Activated CD4-positive, alpha-beta memory T cell treated with anti-CD3 and anti-CD28 coated beads for 36 hours (primary cell): ENCODE measurements around the gene TUBB1. TPM values are rescaled to one million over a fixed set of nuclear protein-coding genes. Genes with fewer than 3 reads are reported as not detected.
"Not testable (repeated sequence)": the region's sequence is repeated elsewhere in the genome, so short reads cannot be mapped to it uniquely, and the experiment has no call there.

Experiments
- CTCF ChIA-PET: fragments of 350-600 bp; sonication (Branson Sonifier 250); formaldehyde crosslinking; loops from one replicate; lab custom pipeline; 2021; ENCODE audit warnings: antibody characterized with exemption, inconsistent platforms; lab: Charles Lee
- POLR2A ChIA-PET: fragments of 350-600 bp; sonication (Branson Sonifier 250); formaldehyde crosslinking; loops from one replicate; lab custom pipeline; 2021; ENCODE audit warnings: antibody characterized with exemption; lab: Charles Lee
- DNase-seq: peaks from one replicate; pipeline ENCODE4 v3.0.0-alpha.2; 2020
- H3K27ac Mint-ChIP-seq: one replicate; pipeline ENCODE4 v1.8.0; 2021; ENCODE audit warnings: mixed read lengths
- H3K27me3 Mint-ChIP-seq: one replicate; pipeline ENCODE4 v1.8.0; 2021; ENCODE audit warnings: mixed read lengths
- H3K36me3 Mint-ChIP-seq: one replicate; pipeline ENCODE4 v1.8.0; 2021; ENCODE audit warnings: mixed read lengths
- H3K4me1 Mint-ChIP-seq: one replicate; pipeline ENCODE4 v1.8.0; 2021; ENCODE audit warnings: low read depth, mixed read lengths
- H3K4me3 Mint-ChIP-seq: one replicate; pipeline ENCODE4 v1.8.0; 2021; ENCODE audit warnings: mild to moderate bottlenecking, mixed read lengths
- H3K9me3 Mint-ChIP-seq: one replicate; pipeline ENCODE4 v1.8.0; 2021; ENCODE audit warnings: mixed read lengths
- intact Hi-C: fragments of 100-400 bp; cut with micrococcal nuclease; formaldehyde crosslinking; loops from one replicate; pipeline ENCODE4 v1.15.1; 2023
- total RNA-seq, 2 experiments: library from RNA; stranded (reverse); gene quantifications; one replicate each; pipeline ENCODE4 v1.2.3, GENCODE V29; 2021

Gene TUBB1
- total RNA-seq, 2 experiments from 2014 or later = not detected

DNA sequence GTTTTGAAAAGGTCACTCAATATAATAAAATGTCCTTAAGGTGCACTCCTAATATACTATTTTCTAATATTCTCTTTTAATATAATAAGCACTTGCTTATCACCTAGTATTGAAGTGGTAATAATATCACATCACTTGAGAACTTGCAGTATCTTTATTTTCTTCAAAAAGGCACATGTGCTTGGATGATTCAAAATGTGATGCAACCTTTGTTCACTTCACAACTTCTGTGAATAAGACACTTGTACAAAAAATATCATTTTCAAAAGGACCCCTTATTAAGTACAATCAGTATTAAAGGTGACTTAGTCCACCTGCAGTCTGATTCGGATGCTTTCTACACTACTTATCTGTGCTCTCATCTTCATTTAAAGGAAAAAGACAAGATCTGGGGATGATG, 20.0 kb downstream of the TUBB1 start:
- Mint-ChIP-seq H3K4me3 (peak overlapping the region; percentile 60), H3K36me3 (peaks cover 51% of the 10 kb centered on the region), H3K27me3 (no peaks in the 10 kb centered on the region), H3K27ac (peak overlapping the region; percentile 75), H3K9me3 (no peaks in the 10 kb centered on the region), H3K4me1 (peaks cover 68% of the 10 kb centered on the region)
- CTCF ChIA-PET = no interaction called here
- intact Hi-C loops = no loop called here
- POLR2A ChIA-PET = no interaction called here
- no peak for DNase-seq

GRCh38 chr20:59040667-59041066, 21.4 kb downstream of the TUBB1 start:
- POLR2A ChIA-PET = interaction anchor here (1.7 to 3.9 kb wide), 2 partner anchors 8 to 151 kb away, joined by 5 to 36 read pairs; partner anchors contain the start of gene ATP5F1E
- H3K36me3 Mint-ChIP-seq = peaks cover 43% of the 10 kb centered on the region

GRCh38 chr20:59041487-59041886, 22.3 kb downstream of the TUBB1 start:
- ChIA-PET POLR2A (interaction anchor here (1.5 to 3.9 kb wide), 3 partner anchors 9 to 152 kb away, joined by 3 to 36 read pairs (median 5); partner anchors contain the start of gene ATP5F1E), CTCF (interaction anchor here (1.0 to 2.0 kb wide), 4 partner anchors 10 to 165 kb away, joined by 3 to 4 read pairs (median 4); partner anchors contain the start of gene ATP5F1E)
- intact Hi-C loops, H3K9me3 Mint-ChIP-seq, DNase-seq, H3K27me3 Mint-ChIP-seq: not testable (repeated sequence)
- peak overlapping the region; percentile 61 for H3K27ac Mint-ChIP-seq
- H3K4me1 Mint-ChIP-seq = peaks cover 58% of the 10 kb centered on the region
- peak overlapping the region; percentile 92 for H3K4me3 Mint-ChIP-seq
- H3K36me3 Mint-ChIP-seq = peaks cover 35% of the 10 kb centered on the region

More at GRCh38 chr20:59040667-59041066, 21.4 kb downstream of the TUBB1 start:
- H3K27ac Mint-ChIP-seq = peak overlapping the region; percentile 5
- CTCF ChIA-PET = interaction anchor here (1.0 to 2.0 kb wide), 4 partner anchors 9 to 181 kb away, joined by 3 to 4 read pairs (median 4); partner anchors contain the start of gene ATP5F1E
- H3K9me3 Mint-ChIP-seq = no peaks in the 10 kb centered on the region
- H3K4me3 Mint-ChIP-seq = peak overlapping the region; percentile 92
- peaks cover 62% of the 10 kb centered on the region for H3K4me1 Mint-ChIP-seq
- intact Hi-C loops = no loop called here
- DNase-seq = no peak
- H3K27me3 Mint-ChIP-seq = no peaks in the 10 kb centered on the region

DNA sequence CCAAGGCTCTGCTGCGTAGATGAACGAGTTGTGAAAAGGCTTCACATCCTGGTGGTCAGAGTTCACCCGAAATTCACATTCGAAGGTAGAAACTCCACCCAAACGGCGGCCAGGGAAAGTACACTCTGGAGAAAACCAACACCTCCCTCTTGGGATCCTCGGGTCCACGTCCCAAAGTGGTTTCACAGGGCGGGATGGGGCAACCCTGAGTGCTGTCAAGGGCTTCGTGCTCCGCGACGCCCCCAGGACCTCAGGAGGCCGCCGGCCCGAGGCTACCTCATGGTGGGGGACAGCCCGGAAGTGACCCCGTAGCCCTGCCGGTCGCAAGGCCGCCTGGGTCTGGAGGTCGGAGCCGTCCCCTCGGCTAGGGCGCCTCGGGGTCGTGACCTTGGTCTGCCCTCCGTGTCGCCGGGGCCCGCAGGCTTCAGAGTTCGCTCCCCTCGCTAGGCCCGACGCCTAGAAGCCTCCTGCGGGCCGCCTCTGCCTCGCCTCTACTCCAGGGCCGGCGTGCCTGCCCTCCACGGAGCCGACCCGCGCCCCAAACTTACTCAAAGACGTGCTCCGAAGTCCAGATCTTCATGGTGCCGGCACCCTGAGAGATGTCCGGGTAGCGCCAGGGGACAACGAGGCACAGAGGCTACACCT, 23.0 kb downstream of the TUBB1 start, which contains the start of gene PRELID3B:
TSS of gene PRELID3B (minus strand) at position 636 of the 645 bp plus-strand sequence. CDS start at position 580, 56 bp downstream.
- Mint-ChIP-seq H3K27me3 (no peaks in the 10 kb centered on the region), H3K36me3 (peaks cover 28% of the 10 kb centered on the region), H3K4me1 (peaks cover 55% of the 10 kb centered on the region), H3K4me3 (peak within 1 kb of the TSS; percentile 92), H3K9me3 (no peaks in the 10 kb centered on the region), H3K27ac (peak within 1 kb of the TSS; percentile 88)
- DNase-seq = no peak
- ChIA-PET CTCF (interaction anchor here (1.7 kb wide), 1 partner anchor 80 kb away, joined by 4 read pairs; no protein-coding TSS in a partner anchor), POLR2A (interaction anchor here (0.9 to 3.9 kb wide), 5 partner anchors 10 to 153 kb away, joined by 3 to 36 read pairs (median 5); partner anchors contain the start of gene ATP5F1E)
- intact Hi-C loops = loop anchor here (1.0 to 2.0 kb wide), 3 partner anchors 10 to 123 kb away; partner anchors contain the start of genes ATP5F1E and NELFCD

DNA sequence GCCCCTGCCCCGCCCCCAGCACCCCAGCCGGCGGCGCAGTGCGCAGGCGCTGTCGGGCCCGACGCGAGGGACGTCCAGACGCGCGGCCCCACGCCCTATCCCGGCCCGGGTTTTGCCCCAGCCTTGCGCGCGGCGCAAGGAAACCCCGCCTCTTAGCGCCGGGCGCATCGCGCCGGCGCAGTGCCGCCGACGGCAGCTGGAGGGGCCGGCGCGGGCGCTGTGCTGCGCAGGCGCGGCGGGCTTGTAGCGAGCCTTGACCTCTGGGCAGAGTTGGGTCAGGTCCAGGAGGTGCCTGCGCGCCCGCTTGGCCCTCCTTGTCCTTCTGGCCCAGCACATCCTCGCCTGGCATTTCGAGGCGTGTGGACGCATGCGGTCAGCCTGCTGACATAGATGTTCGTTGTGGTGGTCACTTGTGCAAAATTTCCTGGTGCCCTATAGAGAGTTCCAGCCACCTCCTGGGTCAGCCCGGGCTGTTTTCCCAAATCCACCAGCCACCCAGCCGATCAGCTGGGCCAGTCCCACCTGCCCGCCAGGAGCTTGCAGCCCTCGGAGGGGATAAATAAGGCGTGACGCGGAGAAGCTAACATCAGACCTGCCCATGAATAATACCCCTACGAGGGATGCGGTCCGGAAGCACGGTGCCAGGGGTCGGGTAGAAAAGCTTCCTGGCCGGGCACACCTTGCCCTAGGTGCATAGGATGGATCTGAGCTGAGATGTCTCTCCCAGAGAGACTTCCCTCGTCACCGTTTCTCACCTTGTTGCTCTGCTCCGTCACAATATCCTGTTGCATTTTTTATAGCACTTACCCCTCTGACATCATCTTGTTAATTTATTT, 23.8 kb downstream of the TUBB1 start:
- ChIA-PET CTCF (interaction anchor here (1.3 to 3.1 kb wide), 5 partner anchors 11 to 179 kb away, joined by 4 to 11 read pairs (median 5); partner anchors contain the start of gene ATP5F1E), POLR2A (interaction anchor here (0.9 to 3.9 kb wide), 5 partner anchors 11 to 152 kb away, joined by 3 to 36 read pairs (median 5); partner anchors contain the start of gene ATP5F1E)
- intact Hi-C loops = loop anchor here (1.0 to 2.0 kb wide), 3 partner anchors 11 to 122 kb away; partner anchors contain the start of genes ATP5F1E and NELFCD
- Mint-ChIP-seq H3K36me3 (peaks cover 20% of the 10 kb centered on the region), H3K9me3 (no peaks in the 10 kb centered on the region), H3K27me3 (no peaks in the 10 kb centered on the region), H3K27ac (peak overlapping the region; percentile 88), H3K4me1 (peaks cover 55% of the 10 kb centered on the region), H3K4me3 (peak overlapping the region; percentile 92)
- peak; percentile 96 for DNase-seq

GRCh38 chr20:59043698-59044097, 24.5 kb downstream of the TUBB1 start:
- peak; percentile 36 for DNase-seq
- peaks cover 19% of the 10 kb centered on the region for H3K36me3 Mint-ChIP-seq
- peak overlapping the region; percentile 72 for H3K4me3 Mint-ChIP-seq
- intact Hi-C loops = loop anchor here (2.0 kb wide), 2 partner anchors 63 to 121 kb away; partner anchors contain the start of gene NELFCD
- no peaks in the 10 kb centered on the region for H3K27me3 Mint-ChIP-seq
- peak overlapping the region; percentile 69 for H3K27ac Mint-ChIP-seq
- H3K9me3 Mint-ChIP-seq = no peaks in the 10 kb centered on the region
- POLR2A ChIA-PET = interaction anchor here (1.3 to 3.9 kb wide), 3 partner anchors 11 to 152 kb away, joined by 5 to 36 read pairs (median 5); partner anchors contain the start of gene ATP5F1E
- H3K4me1 Mint-ChIP-seq = peaks cover 59% of the 10 kb centered on the region
- CTCF ChIA-PET = interaction anchor here (1.3 to 3.1 kb wide), 4 partner anchors 11 to 178 kb away, joined by 5 to 11 read pairs (median 6); partner anchors contain the start of gene ATP5F1E

GRCh38 chr20:59044295-59044694, 25.1 kb downstream of the TUBB1 start:
- ChIA-PET POLR2A (interaction anchor here (3.9 kb wide), 1 partner anchor 12 kb away, joined by 36 read pairs; the partner anchor contains the start of gene ATP5F1E), CTCF (interaction anchor here (1.4 to 3.1 kb wide), 3 partner anchors 44 to 177 kb away, joined by 5 to 11 read pairs (median 5); no protein-coding TSS in a partner anchor)
- DNase-seq = no peak
- no peaks in the 10 kb centered on the region for H3K27me3 Mint-ChIP-seq
- H3K4me3 Mint-ChIP-seq = no peak overlapping the region
- H3K27ac Mint-ChIP-seq = no peak overlapping the region
- intact Hi-C loops = no loop called here
- peaks cover 54% of the 10 kb centered on the region for H3K4me1 Mint-ChIP-seq
- H3K36me3 Mint-ChIP-seq = peaks cover 15% of the 10 kb centered on the region
- no peaks in the 10 kb centered on the region for H3K9me3 Mint-ChIP-seq

- POLR2A ChIA-PET = no interaction called here
- Mint-ChIP-seq H3K36me3 (peaks cover 15% of the 10 kb centered on the region), H3K27ac (no peak overlapping the region), H3K4me3 (no peak overlapping the region), H3K27me3 (no peaks in the 10 kb centered on the region), H3K9me3 (no peaks in the 10 kb centered on the region), H3K4me1 (peaks cover 49% of the 10 kb centered on the region)
- CTCF ChIA-PET = interaction anchor here (3.1 kb wide), 1 partner anchor 163 kb away, joined by 11 read pairs; no protein-coding TSS in a partner anchor
- intact Hi-C loops = no loop called here
- no peak for DNase-seq
Observed at GRCh38 chr20:59044796-59045195, 25.6 kb downstream of the TUBB1 start.

- H3K9me3 Mint-ChIP-seq = no peaks in the 10 kb centered on the region
- no peak overlapping the region for H3K4me3 Mint-ChIP-seq
- POLR2A ChIA-PET = interaction anchor here (1.0 kb wide), 1 partner anchor 15 kb away, joined by 5 read pairs; the partner anchor contains the start of gene ATP5F1E
- CTCF ChIA-PET = interaction anchor here (1.0 to 1.1 kb wide), 2 partner anchors 21 to 41 kb away, joined by 3 read pairs; no protein-coding TSS in a partner anchor
- no peaks in the 10 kb centered on the region for H3K27me3 Mint-ChIP-seq
- no peak for DNase-seq
- H3K4me1 Mint-ChIP-seq = peaks cover 34% of the 10 kb centered on the region
- H3K36me3 Mint-ChIP-seq = no peaks in the 10 kb centered on the region
- H3K27ac Mint-ChIP-seq = no peak overlapping the region
- intact Hi-C loops = no loop called here
Observed at GRCh38 chr20:59046862-59047261, 27.6 kb downstream of the TUBB1 start.

- no peaks in the 10 kb centered on the region for H3K27me3 Mint-ChIP-seq
- intact Hi-C loops = loop anchor here (1.0 to 2.0 kb wide), 2 partner anchors 15 to 26 kb away; partner anchors contain the start of gene ATP5F1E
- POLR2A ChIA-PET = no interaction called here
- no peaks in the 10 kb centered on the region for H3K36me3 Mint-ChIP-seq
- no peak overlapping the region for H3K4me3 Mint-ChIP-seq
- CTCF ChIA-PET = no interaction called here
- H3K4me1 Mint-ChIP-seq = peaks cover 31% of the 10 kb centered on the region
- peak; percentile 68 for DNase-seq
- H3K27ac Mint-ChIP-seq = peak overlapping the region; percentile 47
- no peaks in the 10 kb centered on the region for H3K9me3 Mint-ChIP-seq
Observed at GRCh38 chr20:59047938-59048680, 28.9 kb downstream of the TUBB1 start.
